Head of caudate nucleus (tissue), 42 donors: ENCODE measurements around the gene MPP2.
"Not testable (repeated sequence)": the region's sequence is repeated elsewhere in the genome, so short reads cannot be mapped to it uniquely, and the experiment has no call there.

Experiments
- DNase-seq, 42 donors: peaks; one replicate each; pipeline versions ENCODE4 v3.0.0 to v3.0.0-alpha.2; 2020 to 2021; ENCODE audit warnings: mixed read lengths in 7 of 42
- intact Hi-C: fragments of 100-400 bp; cut with DNase I; formaldehyde crosslinking; loops from one replicate; pipeline ENCODE4 v1.15.0; 2022

Gene MPP2

GRCh38 chr17:43907425-43907981, at the start of gene MPP2:
MPP2 (minus strand) TSS chr17:43907536; CDS start chr17:43904460, 3,076 bp downstream.
- peak; percentile 72 to 93 (median 86) for DNase-seq
- intact Hi-C loops: no loop called here

GRCh38 chr17:43956222-43956621, 48.9 kb upstream of the MPP2 start:
- intact Hi-C loops: no loop called here
- peak in 13 of 42 donors; percentile 3 to 55 (median 29) for DNase-seq

- DNase-seq: no peak
- intact Hi-C loops: no loop called here
Measured at GRCh38 chr17:43953746-43954145, 46.4 kb upstream of the MPP2 start, which contains the start of gene PYY. PYY (minus strand) TSS chr17:43953940; CDS start chr17:43953483, 457 bp downstream.

GRCh38 chr17:43952724-43953666, 45.7 kb upstream of the MPP2 start:
- intact Hi-C loops: no loop called here
- DNase-seq: no peak

- intact Hi-C loops: no loop called here
- DNase-seq: no peak
Measured at GRCh38 chr17:43952351-43952723, 45.0 kb upstream of the MPP2 start.

GRCh38 chr17:43951750-43952149, 44.4 kb upstream of the MPP2 start:
- DNase-seq: no peak
- intact Hi-C loops: no loop called here

- DNase-seq: no peak
- intact Hi-C loops: no loop called here
Measured at GRCh38 chr17:43950554-43950953, 43.2 kb upstream of the MPP2 start.

- intact Hi-C loops: loop anchor here (10.0 kb wide), 1 partner anchor 45 kb away; no protein-coding TSS in a partner anchor
- no peak for DNase-seq
Measured at GRCh38 chr17:43949781-43950180, 42.4 kb upstream of the MPP2 start.

GRCh38 chr17:43946781-43947180, 39.4 kb upstream of the MPP2 start:
- intact Hi-C loops: loop anchor here (10.0 kb wide), 1 partner anchor 48 kb away; no protein-coding TSS in a partner anchor
- DNase-seq: no peak

- intact Hi-C loops: loop anchor here (10.0 kb wide), 1 partner anchor 50 kb away; no protein-coding TSS in a partner anchor
- no peak for DNase-seq
Measured at GRCh38 chr17:43945074-43945829, 37.9 kb upstream of the MPP2 start.

- DNase-seq: no peak
Measured at GRCh38 chr17:43942051-43942685, 34.8 kb upstream of the MPP2 start, which contains the start of gene PPY. PPY (minus strand) TSS chr17:43942476; CDS start chr17:43941654, 822 bp downstream.

GRCh38 chr17:43940630-43941029, 33.3 kb upstream of the MPP2 start:
- DNase-seq: peak in 3 of 42 donors; percentile 10 to 36 (median 16)

More at GRCh38 chr17:43942051-43942685, 34.8 kb upstream of the MPP2 start, which contains the start of gene PPY:
- intact Hi-C loops: loop anchor here (10.0 kb wide), 1 partner anchor 53 kb away; no protein-coding TSS in a partner anchor

GRCh38 chr17:43939886-43940285, 32.5 kb upstream of the MPP2 start:
- DNase-seq: no peak
- intact Hi-C loops: loop anchor here (10.0 kb wide), 1 partner anchor 55 kb away; no protein-coding TSS in a partner anchor

More at GRCh38 chr17:43940630-43941029, 33.3 kb upstream of the MPP2 start:
- intact Hi-C loops: loop anchor here (10.0 kb wide), 1 partner anchor 54 kb away; no protein-coding TSS in a partner anchor

GRCh38 chr17:43939452-43939851, 32.1 kb upstream of the MPP2 start:
- DNase-seq, intact Hi-C loops: not testable (repeated sequence)

- intact Hi-C loops: no loop called here
- DNase-seq: no peak
Measured at GRCh38 chr17:43938838-43939182, 31.5 kb upstream of the MPP2 start.

- intact Hi-C loops: no loop called here
- no peak for DNase-seq
Measured at GRCh38 chr17:43936434-43936833, 29.1 kb upstream of the MPP2 start.

- intact Hi-C loops: no loop called here
- no peak for DNase-seq
Measured at GRCh38 chr17:43935926-43936261, 28.6 kb upstream of the MPP2 start.

- intact Hi-C loops: no loop called here
- no peak for DNase-seq
Measured at GRCh38 chr17:43935204-43935925, 28.0 kb upstream of the MPP2 start.
